H1 (cell line): Measurements from ENCODE around the gene RBM18. TPM values are rescaled to one million over a fixed set of nuclear protein-coding genes. Genes with fewer than 3 reads are reported as not detected.

Experiments
- CHD1 ChIP-seq: IDR thresholded peaks from 2 replicates; pipeline ENCODE4 v1.6.1; 2012; ENCODE audit warnings: low read depth, low read length, improper control_type of control experiment
- KDM5A ChIP-seq: fragments of 200-600 bp; IDR thresholded peaks from 2 replicates; pipeline ENCODE4 v1.7.1; 2012; ENCODE audit warnings: mild to moderate bottlenecking, low read length, inconsistent platforms, mixed read lengths
- NRF1 ChIP-seq: IDR thresholded peaks from 2 replicates; pipeline ENCODE4 v1.6.1; 2011; ENCODE audit warnings: mild to moderate bottlenecking, low read depth, low read length, improper control_type of control experiment
- SAP30 ChIP-seq: fragments of 300-600 bp; sonication (generic); IDR thresholded peaks from 2 replicates; pipeline ENCODE4 v1.7.1; 2012; ENCODE audit warnings: low read length, moderate library complexity, mild to moderate bottlenecking, inconsistent platforms; ENCODE audit not compliant: insufficient read depth, insufficient replicate concordance
- ZNF274 ChIP-seq: IDR thresholded peaks from 2 replicates; pipeline ENCODE4 v1.7.0; 2012; ENCODE audit warnings: low read length, borderline replicate concordance; ENCODE audit errors: extremely low read depth
- polyA plus RNA-seq, 7 experiments: library from polyadenylated mRNA; depleted of rRNA in 3 of 7; stranded (reverse) in 5 of 7; unstranded in 2 of 7; fragments of >200 nt in 5 of 7; fragments of 200-250 nt in 2 of 7; gene quantifications; 1 replicate in 5 of 7; 2 replicates in 1 of 7; 4 replicates in 1 of 7; pipeline versions ENCODE4 v1.2.1 to v1.2.3, GENCODE V29; 2011 to 2013; ENCODE audit warnings: missing spikeins in 2 of 7, mixed read lengths in 2 of 7
- total RNA-seq: library from RNA; stranded (reverse); fragmentation: NEBNext Ultra II Directional; extraction: Animal tissue kit (Norgen Biotek cat#: 25700); gene quantifications from 2 replicates; pipeline ENCODE4 v1.2.1, GENCODE V29; 2021

RBM18 gene
- total and polyA plus RNA-seq, 2 of the 8 experiments (the other 6 are each of a cell fraction or from before 2014, with no cell fraction given): 5.9 to 14.3 TPM

- TF ChIP-seq SAP30: no peak
- no peak for TF ChIP-seq ZNF274
- TF ChIP-seq NRF1: no peak
- TF ChIP-seq CHD1: no peak
- TF ChIP-seq KDM5A: no peak
Measured at GRCh38 chr9:122252796-122253195, 11.8 kb downstream of the RBM18 start (continued).
